Measurements from ENCODE around the gene IGF2BP1.
A peak's percentile ranks its signal among the peaks of the same experiment; 100 is the strongest.
"Not testable (repeated sequence)": the region's sequence is repeated elsewhere in the genome, so short reads cannot be mapped to it uniquely, and the experiment has no call there.

Gene IGF2BP1

GRCh38 chr17:49020609-49021008 is 23.4 kb downstream of the IGF2BP1 start:
- DNase-seq = no peak

GRCh38 chr17:49021095-49021767 is 24.0 kb downstream of the IGF2BP1 start:
- no peak for DNase-seq

GRCh38 chr17:49021768-49022103 is 24.6 kb downstream of the IGF2BP1 start:
- DNase-seq = no peak

- no peak for DNase-seq
Measured at GRCh38 chr17:49022391-49022941, 25.3 kb downstream of the IGF2BP1 start.

- DNase-seq = no peak
Measured at GRCh38 chr17:49024523-49024922, 27.3 kb downstream of the IGF2BP1 start.

- DNase-seq = not testable (repeated sequence)
Measured at GRCh38 chr17:49026447-49026846, 29.3 kb downstream of the IGF2BP1 start.

GRCh38 chr17:49028271-49028670 is 31.1 kb downstream of the IGF2BP1 start:
- no peak for DNase-seq

- no peak for DNase-seq
Measured at GRCh38 chr17:49029801-49030200, 32.6 kb downstream of the IGF2BP1 start.

- DNase-seq = peak; percentile 24
Measured at GRCh38 chr17:49031965-49032928, 35.1 kb downstream of the IGF2BP1 start.

- DNase-seq = peak; percentile 24
Measured at GRCh38 chr17:49035470-49036269, 38.5 kb downstream of the IGF2BP1 start.

GRCh38 chr17:49036270-49036626 is 39.1 kb downstream of the IGF2BP1 start:
- no peak for DNase-seq

GRCh38 chr17:49038138-49038537 is 41.0 kb downstream of the IGF2BP1 start:
- DNase-seq = no peak

- DNase-seq = no peak
Measured at GRCh38 chr17:49038544-49038943, 41.4 kb downstream of the IGF2BP1 start.

GRCh38 chr17:49039518-49039917 is 42.3 kb downstream of the IGF2BP1 start:
- not testable (repeated sequence) for DNase-seq

- DNase-seq = no peak
Measured at GRCh38 chr17:49041527-49041926, 44.3 kb downstream of the IGF2BP1 start.

GRCh38 chr17:49045376-49045775 is 48.2 kb downstream of the IGF2BP1 start:
- DNase-seq = no peak

- DNase-seq = no peak
Measured at GRCh38 chr17:49046912-49047311, 49.7 kb downstream of the IGF2BP1 start.

- no peak for DNase-seq
Measured at GRCh38 chr17:49049265-49049664, 52.1 kb downstream of the IGF2BP1 start.

- DNase-seq = no peak
Measured at GRCh38 chr17:49050611-49051010, 53.4 kb downstream of the IGF2BP1 start.

GRCh38 chr17:49051269-49051668 is 54.1 kb downstream of the IGF2BP1 start:
- no peak for DNase-seq

GRCh38 chr17:49053171-49053829 is 56.1 kb downstream of the IGF2BP1 start:
- DNase-seq = no peak

- DNase-seq = no peak
Measured at GRCh38 chr17:49054342-49055092, 57.3 kb downstream of the IGF2BP1 start.
